Gastrocnemius medialis (tissue), 4 donors: ENCODE results near the gene RNASE12. TPM values are rescaled to one million over a fixed set of nuclear protein-coding genes. Genes with fewer than 3 reads are reported as not detected.
"Not testable (repeated sequence)": the region's sequence is repeated elsewhere in the genome, so short reads cannot be mapped to it uniquely, and the experiment has no call there.

ENCODE experiments used
- ATAC-seq, 2 donors: fragments of 150-250 bp; one replicate each; pipeline ENCODE4 v1.9.1; 2016
- DNase-seq, 2 donors: peaks; one replicate each; pipeline ENCODE4 v3.0.0-alpha.2; 2019
- H3K27ac ChIP-seq, 4 donors: fragments of 200-600 bp; sonication (generic); 1 replicate in 1 of 4; 2 replicates in 3 of 4; pipeline ENCODE4 v1.5.1; 2016 to 2018; ENCODE audit warnings: mild to moderate bottlenecking in 2 of 4, moderate library complexity in 1 of 4
- H3K27me3 ChIP-seq, 3 donors: fragments of 200-600 bp; sonication (generic) in 2 of 3; 1 replicate in 1 of 3; 2 replicates in 2 of 3; pipeline versions ENCODE4 v1.5.1 to v1.6.0; 2016 to 2019; ENCODE audit warnings: mild to moderate bottlenecking in 1 of 3, moderate library complexity in 1 of 3
- H3K36me3 ChIP-seq, 2 donors: fragments of 200-600 bp; sonication (generic) in 1 of 2; one replicate each; pipeline ENCODE4 v1.5.1; 2017 to 2018
- H3K4me1 ChIP-seq, 2 donors: fragments of 200-600 bp; sonication (generic) in 1 of 2; one replicate each; pipeline ENCODE4 v1.5.1; 2016 to 2017; ENCODE audit warnings: mild to moderate bottlenecking in 2 of 2
- H3K4me3 ChIP-seq, 4 donors: fragments of 200-600 bp; sonication (generic) in 3 of 4; 1 replicate in 1 of 4; 2 replicates in 3 of 4; pipeline ENCODE4 v1.5.1; 2016 to 2019; ENCODE audit warnings: mild to moderate bottlenecking in 2 of 4
- H3K9me3 ChIP-seq, 3 donors: fragments of 200-600 bp; sonication (generic) in 2 of 3; 1 replicate in 1 of 3; 2 replicates in 2 of 3; pipeline ENCODE4 v1.5.1; 2016 to 2019
- CTCF ChIP-seq, 5 experiments: fragments of 450-650 bp in 3 of 5; fragments of 200-600 bp in 2 of 5; sonication (generic) in 2 of 5; IDR thresholded peaks in 4 of 5; conservative IDR thresholded peaks in 1 of 5; 1 replicate in 4 of 5; 2 replicates in 1 of 5; pipeline ENCODE4 v1.5.1; 2016 to 2019; ENCODE audit warnings: antibody characterized with exemption in 5 of 5, mild to moderate bottlenecking in 3 of 5, moderate library complexity in 3 of 5
- POLR2A ChIP-seq, 2 donors: fragments of 450-650 bp; IDR thresholded peaks; one replicate each; pipeline ENCODE4 v1.6.1; 2017; ENCODE audit warnings: antibody characterized with exemption in 2 of 2, mild to moderate bottlenecking in 2 of 2, moderate library complexity in 2 of 2
- in situ Hi-C, 4 donors: fragments of 200-750 bp; cut with MboI; loops; one replicate each; pipeline versions ENCODE4 v1.15.0 to v1.8.0; 2017; ENCODE audit warnings: low sequenced_read_pairs in 4 of 4
- intact Hi-C: fragments of 100-400 bp; cut with DNase I; formaldehyde crosslinking; loops from one replicate; pipeline ENCODE4 v1.15.1; 2023; ENCODE audit warnings: low total_unique reads
- total RNA-seq, 4 donors: library from RNA; depleted of rRNA; stranded (reverse); fragments of >200 nt; gene quantifications; one replicate each; pipeline versions ENCODE4 v1.1.0 to v1.2.3, GENCODE V29; 2016

Gene RNASE12
- total RNA-seq, 4 donors from 2014 or later = not detected

- in situ Hi-C loops = no loop called here
- Histone ChIP-seq H3K4me1 (no peaks in the 10 kb centered on the region), H3K36me3 (no peaks in the 10 kb centered on the region), H3K27me3 (no peaks in the 10 kb centered on the region), H3K4me3 (no peak overlapping the region), H3K9me3 (peaks cover 0 to 4% (median 0%) of the 10 kb centered on the region in 3 donors), H3K27ac (no peak overlapping the region)
- DNase-seq (no peak), ATAC-seq (no peak)
- intact Hi-C loops = no loop called here
- TF ChIP-seq POLR2A (IDR thresholded peaks at IDR 0.05) (no peak), CTCF (IDR thresholded peaks at IDR 0.05 in 4 of 5, conservative IDR thresholded peaks at IDR 0.05 in 1 of 5) (no peak)
Observed at GRCh38 chr14:20568393-20568792, 22.8 kb downstream of the RNASE12 start.

GRCh38 chr14:20567199-20567598 lies 24.0 kb downstream of the RNASE12 start:
- H3K9me3 ChIP-seq, H3K4me1 ChIP-seq, H3K36me3 ChIP-seq, ATAC-seq, in situ Hi-C loops, H3K27me3 ChIP-seq, DNase-seq, H3K27ac ChIP-seq, intact Hi-C loops, H3K4me3 ChIP-seq: not testable (repeated sequence)

- in situ Hi-C loops = no loop called here
- Histone ChIP-seq H3K9me3 (peaks cover 0 to 3% (median 0%) of the 10 kb centered on the region in 3 donors), H3K36me3 (no peaks in the 10 kb centered on the region), H3K4me3 (no peak overlapping the region), H3K27me3 (no peaks in the 10 kb centered on the region), H3K27ac (no peak overlapping the region), H3K4me1 (no peaks in the 10 kb centered on the region)
- DNase-seq (no peak), ATAC-seq (no peak)
- intact Hi-C loops = no loop called here
- no peak for TF ChIP-seq CTCF (IDR thresholded peaks at IDR 0.05 in 4 of 5, conservative IDR thresholded peaks at IDR 0.05 in 1 of 5)
- TF ChIP-seq POLR2A (IDR thresholded peaks at IDR 0.05) = no peak
Observed at GRCh38 chr14:20564501-20564997, 26.6 kb downstream of the RNASE12 start.

GRCh38 chr14:20563971-20564370 lies 27.2 kb downstream of the RNASE12 start:
- Histone ChIP-seq H3K27me3 (no peaks in the 10 kb centered on the region), H3K4me1 (no peaks in the 10 kb centered on the region), H3K36me3 (no peaks in the 10 kb centered on the region), H3K9me3 (no peaks in the 10 kb centered on the region), H3K27ac (no peak overlapping the region), H3K4me3 (no peak overlapping the region)
- in situ Hi-C loops (no loop called here), intact Hi-C loops (no loop called here)
- no peak for ATAC-seq
- no peak for DNase-seq
- TF ChIP-seq CTCF (IDR thresholded peaks at IDR 0.05 in 4 of 5, conservative IDR thresholded peaks at IDR 0.05 in 1 of 5) (no peak), POLR2A (IDR thresholded peaks at IDR 0.05) (no peak)

GRCh38 chr14:20560961-20561360 lies 30.2 kb downstream of the RNASE12 start, which contains the start of gene RNASE9:
Gene RNASE9, minus strand, starts transcription at chr14:20561047.
- H3K9me3 ChIP-seq = no peaks in the 10 kb centered on the region
- intact Hi-C loops = no loop called here
- TF ChIP-seq POLR2A (IDR thresholded peaks at IDR 0.05) (no peak), CTCF (IDR thresholded peaks at IDR 0.05 in 4 of 5, conservative IDR thresholded peaks at IDR 0.05 in 1 of 5) (no peak)
- H3K36me3 ChIP-seq = no peaks in the 10 kb centered on the region
- in situ Hi-C loops = no loop called here
- ATAC-seq (no peak), DNase-seq (no peak)
- H3K27me3 ChIP-seq = no peaks in the 10 kb centered on the region
- H3K4me1 ChIP-seq = no peaks in the 10 kb centered on the region
- no peak within 1 kb of the TSS for H3K27ac ChIP-seq
- no peak within 1 kb of the TSS for H3K4me3 ChIP-seq
